Measurements from ENCODE around the gene TLE1.
A peak's percentile ranks its signal among the peaks of the same experiment; 100 is the strongest.
"Not testable (repeated sequence)": the region's sequence is repeated elsewhere in the genome, so short reads cannot be mapped to it uniquely, and the experiment has no call there.

The TLE1 gene

DNA sequence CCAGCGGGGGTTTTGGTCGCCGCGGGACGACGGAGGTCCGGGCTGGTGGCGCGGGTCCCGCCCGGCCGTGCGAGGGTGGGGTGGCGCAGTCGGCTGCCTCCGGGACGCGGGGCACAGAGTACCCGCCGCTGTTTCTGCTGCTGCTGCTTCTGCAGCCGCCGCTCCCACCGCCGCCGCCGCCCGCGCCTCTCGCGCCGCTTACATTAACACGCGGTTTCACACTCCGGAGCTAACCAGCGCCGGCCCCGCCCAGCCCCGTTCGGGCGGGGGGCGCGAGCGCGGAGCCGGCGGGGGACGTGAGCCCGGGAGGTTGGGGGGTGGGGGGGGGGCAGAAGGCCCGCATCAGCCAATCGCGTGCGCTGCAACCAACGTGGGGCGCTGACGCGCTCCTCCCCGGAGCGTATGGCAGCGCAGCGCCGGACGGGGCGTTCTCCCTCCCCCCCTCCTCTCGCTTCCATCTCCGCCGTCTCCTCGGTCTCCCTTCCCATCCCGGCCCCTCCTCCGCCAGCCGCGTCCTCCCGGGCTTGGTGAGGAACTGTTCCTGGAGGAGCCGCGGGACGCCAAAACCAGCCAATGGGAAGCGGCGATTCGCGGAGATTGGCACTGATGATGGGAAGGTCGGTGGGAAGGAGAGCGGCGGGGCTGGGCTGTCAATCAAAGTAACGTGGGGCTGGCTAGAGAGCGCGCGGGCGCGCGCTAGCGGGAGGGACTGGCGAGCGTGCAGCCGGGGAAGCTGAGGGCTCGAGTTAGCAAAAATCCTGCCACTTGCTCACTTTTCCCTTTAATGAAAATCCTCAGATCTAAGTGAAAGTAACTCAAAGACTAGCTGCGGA lies at the start of gene TLE1:
Gene TLE1 (minus strand): TSS at position 205 of the 833 bp plus-strand sequence. CDS start 1,307 bp downstream, outside the sequence.
- peak; percentile 93 for DNase-seq

DNA sequence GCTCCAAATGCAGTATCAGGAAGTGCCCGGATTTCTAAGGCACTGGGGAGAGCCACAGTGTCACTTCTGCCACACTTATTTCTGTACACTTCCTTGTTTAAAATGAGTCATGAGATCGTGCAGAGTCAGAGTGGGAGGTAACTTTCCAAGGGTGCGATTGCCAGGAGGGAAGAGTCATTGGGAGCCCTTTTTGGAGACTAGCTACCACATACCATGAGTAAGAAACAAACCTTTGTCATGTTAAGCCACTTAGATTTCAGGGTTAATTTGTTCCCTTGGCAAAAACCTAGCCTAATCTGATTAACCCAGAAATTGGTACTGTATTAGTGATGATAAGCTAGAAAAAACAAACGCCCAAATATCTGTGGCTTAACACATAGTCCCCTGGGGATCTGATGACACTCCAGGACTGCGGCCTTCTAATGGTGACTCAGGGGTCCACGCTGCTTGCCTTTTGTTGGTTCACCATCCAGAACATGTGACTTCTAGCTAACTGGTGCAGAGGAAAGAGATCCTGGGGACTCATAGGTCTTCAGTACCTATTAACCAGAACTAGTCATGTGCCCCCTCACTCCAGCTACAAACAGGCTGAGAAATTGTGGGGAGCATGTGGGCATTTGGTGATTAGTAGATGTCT lies 48.6 kb upstream of the TLE1 start:
- peak; percentile 15 for DNase-seq

DNA sequence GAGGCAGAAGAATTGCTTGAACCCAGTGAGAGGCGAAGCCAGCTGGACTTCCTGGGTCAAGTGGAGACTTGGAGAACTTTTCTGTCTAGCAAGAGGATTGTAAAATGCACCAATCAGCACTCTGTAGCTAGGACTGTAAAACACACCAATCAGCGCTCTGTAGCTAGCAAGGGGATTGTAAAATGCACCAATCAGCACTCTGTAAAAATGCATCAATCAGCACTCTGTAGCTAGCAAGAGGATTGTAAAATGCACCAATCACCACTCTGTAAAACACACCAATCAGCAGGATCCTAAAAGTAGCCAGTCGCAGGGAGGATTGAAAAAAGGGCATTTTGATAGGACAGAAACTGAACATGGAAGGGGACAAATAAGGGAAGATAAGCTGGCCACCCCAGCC lies 41.2 kb upstream of the TLE1 start:
- not testable (repeated sequence) for DNase-seq

DNA sequence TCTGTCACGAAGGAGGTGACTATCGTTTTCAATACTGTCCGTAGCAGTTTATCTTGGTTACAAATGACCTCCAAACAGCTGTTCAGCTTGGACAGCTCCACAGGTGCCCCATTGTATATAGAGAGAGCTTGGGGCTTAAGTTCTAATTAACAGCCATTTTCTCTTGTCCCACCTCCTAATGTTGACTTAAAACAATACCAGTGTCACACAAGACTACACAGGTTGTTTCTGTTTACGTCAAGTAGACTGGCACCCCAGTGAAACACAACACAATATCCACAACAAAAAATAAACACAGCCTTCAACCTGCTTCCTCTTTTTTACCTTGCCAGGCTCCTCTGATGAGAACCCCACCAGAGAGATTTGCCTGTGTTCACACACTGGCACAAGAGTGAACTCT lies 39.8 kb upstream of the TLE1 start:
- DNase-seq = no peak

DNA sequence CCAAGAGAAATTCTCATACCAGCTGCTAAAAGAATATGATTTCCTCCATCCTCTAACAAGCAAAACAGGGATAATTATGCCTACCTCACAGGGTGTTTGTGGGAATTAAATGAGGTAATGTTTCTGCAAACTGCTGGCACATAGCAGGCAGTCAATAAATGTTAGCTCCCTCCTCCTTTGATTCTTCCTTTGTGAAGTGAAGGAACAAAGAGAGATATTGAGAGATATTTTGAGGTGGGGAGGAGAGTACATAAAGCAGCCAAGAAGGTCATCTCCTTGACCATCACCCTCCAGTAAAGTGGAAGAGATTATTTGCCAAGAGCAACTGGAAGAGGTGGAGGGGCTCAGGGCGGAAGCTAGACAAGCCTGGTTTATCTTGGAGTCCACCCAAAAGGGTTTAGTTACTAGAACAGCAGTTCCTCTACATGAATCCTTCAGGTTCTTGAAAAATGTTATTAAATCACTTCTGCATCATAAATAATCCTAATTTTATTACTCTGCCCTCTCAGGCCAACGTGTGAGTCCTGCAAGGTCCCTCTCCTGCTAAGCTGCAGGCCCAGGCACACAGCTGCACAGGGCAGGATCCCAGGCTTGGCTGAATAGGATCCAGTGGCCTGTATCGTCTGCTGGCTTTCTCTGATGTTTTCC lies 35.0 kb upstream of the TLE1 start:
- no peak for DNase-seq

DNA sequence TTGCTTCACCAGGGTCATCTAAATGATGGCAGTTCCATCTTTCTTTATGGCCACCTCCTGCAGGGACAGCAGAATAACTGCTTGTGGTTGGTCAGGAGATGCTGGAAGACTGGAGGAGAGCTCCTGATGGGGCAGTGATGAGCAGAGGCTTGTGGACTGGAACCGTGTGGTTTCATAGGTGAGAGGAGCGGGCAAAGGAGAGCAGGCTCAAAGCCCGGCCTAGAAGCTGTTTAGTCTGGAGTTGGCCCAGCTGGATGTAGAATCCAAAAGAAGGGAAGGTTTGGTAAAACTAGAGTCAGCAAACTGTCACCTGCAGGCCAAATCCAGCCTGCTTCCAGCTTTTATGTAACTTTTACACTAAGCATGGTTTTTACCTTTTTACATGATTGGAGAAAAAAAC lies 32.9 kb upstream of the TLE1 start:
- DNase-seq = no peak

DNA sequence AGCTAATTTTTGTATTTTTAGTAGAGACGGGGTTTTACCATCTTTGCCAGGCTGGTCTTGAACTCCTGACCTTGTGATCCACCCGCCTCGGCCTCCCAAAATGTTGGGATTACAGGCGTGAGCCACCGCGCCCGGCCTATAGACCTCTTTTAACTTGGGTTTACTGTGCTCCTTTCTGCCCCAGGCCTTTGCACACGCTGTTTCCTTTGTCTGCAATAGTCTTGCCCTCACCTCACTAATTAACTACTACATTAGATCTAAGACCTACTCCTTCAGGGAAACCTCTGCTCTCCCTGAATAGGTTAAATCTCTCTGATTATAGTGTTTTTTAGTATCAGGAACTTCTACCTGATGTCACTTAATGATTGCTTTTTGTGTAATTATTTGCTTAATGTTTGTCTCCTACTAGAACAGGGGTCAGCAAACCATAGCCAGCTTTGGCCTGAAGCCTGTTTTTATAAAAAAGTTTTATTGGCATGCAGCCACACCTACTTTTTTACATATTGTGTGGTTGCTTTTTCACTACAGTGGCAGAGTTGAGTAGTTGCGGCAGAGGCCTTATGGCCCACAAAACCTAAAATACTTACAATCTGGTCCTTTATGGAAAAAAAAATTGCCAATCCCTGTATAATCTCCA lies 31.2 kb upstream of the TLE1 start:
- DNase-seq = no peak

DNA sequence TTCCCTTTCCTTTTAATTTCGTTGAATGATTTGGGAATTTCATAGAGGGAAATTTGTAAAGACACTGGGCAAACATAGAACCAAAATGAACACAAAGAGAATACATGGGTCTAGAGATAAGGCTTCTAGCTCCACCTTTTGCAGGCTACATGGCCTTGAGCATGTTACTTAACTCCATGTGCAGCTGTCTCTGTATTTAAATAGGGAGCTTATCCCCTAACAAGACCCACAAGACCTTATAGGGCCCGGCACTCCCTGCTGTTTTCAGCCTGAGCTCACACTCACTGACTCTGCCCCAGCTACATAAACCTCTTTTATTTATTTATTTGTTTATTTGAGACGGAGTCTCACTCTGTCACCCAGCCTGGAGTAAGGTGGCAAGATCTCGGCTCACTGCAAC lies 30.6 kb upstream of the TLE1 start:
- peak; percentile 16 for DNase-seq

DNA sequence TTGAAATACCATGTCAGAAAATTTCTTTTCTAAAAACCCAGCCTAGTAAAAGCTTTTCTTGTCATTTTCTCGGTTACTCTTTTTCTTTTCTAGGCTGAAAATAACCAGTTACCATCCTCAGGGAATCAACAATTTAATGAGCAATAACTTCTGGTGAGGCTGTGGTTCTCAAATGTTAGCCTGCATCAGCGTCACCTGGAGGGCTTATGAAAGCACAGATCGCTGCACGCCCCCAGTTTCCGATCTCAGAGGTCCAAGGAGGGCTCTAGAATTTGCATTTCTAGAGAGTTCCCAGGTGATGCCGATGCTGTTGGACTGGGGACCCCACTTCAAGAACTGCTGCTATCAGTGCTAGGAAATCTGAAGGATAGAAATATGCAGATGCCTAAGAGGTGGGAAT lies 28.9 kb upstream of the TLE1 start:
- DNase-seq = no peak

DNA sequence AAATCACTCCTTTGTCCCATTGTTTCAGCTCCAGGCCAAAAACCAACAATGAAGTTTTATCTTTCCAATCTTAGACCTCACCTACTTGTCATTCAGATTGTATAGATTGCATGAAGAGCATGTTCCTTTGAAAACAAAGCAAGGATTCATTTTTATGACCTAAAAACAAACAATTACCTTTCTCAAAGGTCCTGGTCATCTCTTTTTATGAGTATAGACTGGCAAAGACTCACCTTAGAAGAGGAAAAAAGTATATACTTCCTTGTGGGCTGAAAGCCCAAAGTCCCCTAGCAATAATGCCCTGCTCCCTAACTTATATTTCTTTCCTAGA lies 28.4 kb upstream of the TLE1 start:
- no peak for DNase-seq

DNA sequence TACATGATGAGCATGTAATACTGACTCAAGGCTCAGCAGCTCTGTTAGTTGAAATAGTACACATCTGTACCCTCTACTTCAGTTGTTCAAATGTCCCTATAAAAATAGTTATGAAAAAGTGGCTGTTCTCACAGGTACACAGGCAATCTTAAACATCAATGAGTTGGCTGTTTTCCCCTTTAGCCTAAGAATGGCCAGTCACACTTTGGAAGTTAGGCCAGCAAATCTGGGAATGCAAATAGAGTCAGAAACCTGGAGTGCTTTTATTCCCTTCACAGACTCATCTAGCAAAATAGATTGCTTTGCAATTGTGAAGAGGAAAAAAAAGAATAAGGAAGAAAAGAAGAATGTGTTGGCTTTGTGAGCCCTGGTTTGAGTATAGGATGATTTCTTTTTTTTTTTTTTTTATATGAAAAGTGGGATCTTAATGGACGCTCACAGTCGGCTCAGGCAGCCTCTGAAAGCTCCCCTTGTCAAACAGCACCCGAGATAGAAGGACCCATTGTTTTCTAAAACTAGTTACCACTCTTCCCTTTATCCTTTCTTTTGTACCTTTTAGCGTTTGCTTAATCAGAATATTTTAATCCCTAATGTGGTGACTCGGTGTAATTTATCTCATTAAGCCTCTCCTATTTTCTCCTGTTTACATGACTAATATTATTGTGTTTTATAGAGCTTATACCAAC lies 27.9 kb upstream of the TLE1 start:
- no peak for DNase-seq

DNA sequence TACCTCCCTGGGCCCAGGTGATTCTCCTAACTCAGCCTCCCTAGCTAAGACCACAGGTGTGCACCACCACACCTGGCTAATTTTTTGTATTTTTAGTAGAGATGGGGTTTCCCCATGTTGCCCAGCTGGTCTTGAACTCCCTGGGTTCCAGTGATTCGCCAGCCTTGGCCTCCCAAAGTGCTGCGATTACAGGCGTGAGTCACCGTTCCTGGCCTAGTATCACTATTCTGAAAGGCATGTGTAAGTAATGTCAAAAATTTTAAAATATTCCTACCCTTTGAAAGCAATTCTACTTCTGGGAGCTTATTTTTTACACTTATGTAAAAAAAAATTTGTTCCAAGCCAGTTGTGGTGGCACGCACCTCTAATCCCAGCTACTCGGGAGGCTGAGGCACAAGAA lies 27.1 kb upstream of the TLE1 start:
- no peak for DNase-seq

DNA sequence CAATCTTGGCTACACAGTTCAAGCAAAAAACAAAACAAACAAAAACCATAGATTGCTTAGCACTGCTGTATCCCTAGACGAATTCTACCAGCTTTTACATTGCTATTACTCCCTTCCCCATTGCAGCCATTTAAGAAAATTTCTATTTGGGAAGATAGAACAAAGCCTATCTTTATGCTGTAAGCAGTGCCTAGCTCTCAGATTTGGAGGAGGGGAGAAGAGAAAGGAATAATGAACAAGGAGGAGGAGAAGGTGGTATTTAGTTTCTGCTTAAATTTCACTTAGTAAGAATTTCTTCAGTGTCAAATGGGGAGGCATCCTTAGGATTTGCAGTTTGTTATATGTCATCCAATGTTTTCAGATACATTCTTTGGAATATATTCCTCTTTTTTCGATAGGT lies 16.2 kb upstream of the TLE1 start:
- no peak for DNase-seq

DNA sequence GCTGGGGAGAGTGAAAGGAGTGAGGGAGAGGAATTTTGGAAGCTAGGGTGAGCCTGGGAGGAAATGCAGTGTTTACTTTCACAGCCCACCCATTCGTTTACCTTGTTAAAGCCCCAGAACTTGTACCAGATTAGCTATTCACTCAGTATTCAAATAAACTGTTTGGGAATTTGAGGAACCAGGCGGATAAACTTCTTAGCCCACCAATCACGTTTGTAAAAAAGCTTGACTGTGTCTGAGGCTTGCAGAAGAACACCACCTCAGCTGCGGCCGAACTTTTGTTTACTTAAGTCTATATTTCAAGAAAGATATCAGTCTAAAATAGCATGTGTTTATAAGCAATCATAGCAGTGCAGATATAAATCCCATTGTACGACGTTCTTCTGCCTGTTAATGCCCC lies 5.2 kb upstream of the TLE1 start:
- DNase-seq = no peak

DNA sequence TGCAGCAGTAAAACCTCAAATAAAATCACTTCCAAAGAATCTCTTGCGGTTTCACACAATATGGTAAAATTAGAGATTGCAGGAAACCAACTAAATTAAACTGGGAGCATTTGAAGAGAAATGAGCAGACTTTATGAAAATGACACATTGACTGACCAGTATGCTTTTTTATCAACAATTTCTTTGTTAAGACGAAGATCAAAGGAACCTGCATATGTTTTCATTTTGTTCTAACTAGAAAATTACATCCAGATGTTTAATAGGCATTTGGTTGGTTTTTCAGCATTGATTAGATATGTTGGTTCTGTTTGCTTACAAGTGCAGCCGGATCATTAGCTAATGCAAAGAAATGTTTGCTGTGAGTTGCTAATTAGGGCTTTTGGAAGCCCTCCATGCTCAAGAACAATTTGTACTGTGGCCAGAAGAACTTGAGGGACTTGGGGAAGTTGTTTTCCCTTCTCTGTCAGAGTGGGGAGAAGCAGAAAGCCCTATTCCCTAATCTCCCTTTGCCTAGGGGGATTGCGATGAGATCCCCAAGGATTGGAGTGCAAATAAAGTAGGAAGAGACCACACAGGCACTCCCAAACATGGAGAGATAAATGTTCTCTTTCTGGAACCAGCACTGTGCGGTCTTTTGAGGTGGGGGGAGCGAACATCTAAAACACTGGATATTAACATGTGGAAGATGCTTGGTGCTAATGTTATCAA lies 4.5 kb upstream of the TLE1 start:
- DNase-seq = no peak

DNA sequence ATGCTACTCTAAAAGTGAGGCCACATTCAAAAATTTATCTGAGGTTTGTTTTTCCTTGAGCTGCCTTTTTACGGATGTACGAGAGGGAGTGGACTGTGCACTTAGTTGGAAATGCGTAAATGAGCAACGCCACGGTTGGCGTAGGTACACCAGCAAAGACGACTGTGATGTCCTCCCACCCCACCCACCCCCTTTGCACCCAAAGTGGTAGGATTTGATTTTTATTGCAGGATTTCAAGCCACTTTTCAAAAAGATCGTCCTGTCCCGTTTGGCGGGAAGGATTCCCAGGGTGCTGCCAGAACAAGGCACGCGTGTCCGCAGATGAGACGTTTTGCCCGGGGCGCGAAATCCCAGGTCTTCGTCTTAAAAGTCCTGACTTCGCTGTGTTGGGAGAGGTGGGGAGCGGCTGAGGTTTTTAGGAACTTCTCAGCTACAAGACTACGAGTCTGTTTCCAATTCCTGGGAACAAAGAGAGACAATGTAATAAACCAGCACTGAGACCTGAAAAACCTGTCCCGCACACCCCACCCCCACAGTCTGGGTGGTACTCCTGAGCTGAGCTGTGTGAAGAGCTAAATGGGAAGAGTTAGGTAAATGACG lies 1.0 kb upstream of the TLE1 start:
- DNase-seq = no peak

DNA sequence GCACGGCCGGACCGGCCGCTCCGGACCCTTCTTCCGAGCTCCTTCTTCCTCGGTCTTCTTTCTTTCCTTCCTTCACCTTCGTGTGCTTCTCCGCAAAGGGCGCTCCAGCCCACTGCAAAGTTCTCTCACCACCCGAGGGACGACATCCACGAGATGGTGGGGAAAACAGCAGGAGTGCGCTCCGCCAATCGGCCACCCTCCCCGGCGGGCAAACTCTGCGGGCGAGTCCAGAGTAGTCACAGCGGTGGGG lies 329 bp downstream of the TLE1 start:
- DNase-seq = not testable (repeated sequence)

DNA sequence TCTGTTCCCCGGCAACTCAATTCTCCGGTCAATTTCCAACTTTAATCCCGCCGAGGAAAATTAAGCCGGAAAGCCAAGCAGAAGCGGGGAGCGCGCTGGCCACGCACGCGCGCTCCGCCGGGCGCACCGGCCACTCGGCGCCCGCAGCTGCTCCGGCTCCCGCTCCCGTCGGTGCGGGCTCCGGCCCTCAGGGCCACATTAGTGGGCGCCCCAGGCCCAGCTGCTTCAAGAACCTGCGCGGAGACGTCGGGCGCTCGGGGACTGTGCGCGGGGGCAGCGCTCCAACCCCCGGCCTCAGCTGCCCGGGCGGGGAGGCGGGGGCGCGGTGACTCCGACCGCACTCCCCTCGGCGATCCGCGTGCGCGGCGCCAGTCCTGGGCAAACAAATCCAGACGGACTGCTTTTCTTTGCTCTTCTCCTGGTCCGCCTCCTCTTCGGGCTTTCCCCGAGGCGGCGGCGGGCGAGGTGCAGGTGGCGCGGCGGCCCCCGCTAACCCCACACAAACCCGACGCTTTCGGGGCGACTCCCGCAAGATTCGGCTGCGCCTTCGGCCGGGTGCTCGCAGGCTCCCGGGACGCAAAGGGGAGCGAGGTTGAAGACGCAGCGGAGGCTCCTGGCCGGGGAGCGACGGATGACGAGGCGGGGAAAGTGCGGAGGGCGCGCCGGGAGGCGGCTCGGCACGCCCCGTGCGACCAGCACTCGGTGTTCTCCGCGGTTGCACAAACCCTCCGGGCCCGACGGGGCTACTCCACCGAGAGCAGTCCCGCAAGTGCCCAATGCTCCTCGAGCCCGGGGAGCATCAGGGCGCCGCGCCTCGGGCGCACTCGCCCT lies 870 bp downstream of the TLE1 start:
- peak; percentile 38 for DNase-seq

DNA sequence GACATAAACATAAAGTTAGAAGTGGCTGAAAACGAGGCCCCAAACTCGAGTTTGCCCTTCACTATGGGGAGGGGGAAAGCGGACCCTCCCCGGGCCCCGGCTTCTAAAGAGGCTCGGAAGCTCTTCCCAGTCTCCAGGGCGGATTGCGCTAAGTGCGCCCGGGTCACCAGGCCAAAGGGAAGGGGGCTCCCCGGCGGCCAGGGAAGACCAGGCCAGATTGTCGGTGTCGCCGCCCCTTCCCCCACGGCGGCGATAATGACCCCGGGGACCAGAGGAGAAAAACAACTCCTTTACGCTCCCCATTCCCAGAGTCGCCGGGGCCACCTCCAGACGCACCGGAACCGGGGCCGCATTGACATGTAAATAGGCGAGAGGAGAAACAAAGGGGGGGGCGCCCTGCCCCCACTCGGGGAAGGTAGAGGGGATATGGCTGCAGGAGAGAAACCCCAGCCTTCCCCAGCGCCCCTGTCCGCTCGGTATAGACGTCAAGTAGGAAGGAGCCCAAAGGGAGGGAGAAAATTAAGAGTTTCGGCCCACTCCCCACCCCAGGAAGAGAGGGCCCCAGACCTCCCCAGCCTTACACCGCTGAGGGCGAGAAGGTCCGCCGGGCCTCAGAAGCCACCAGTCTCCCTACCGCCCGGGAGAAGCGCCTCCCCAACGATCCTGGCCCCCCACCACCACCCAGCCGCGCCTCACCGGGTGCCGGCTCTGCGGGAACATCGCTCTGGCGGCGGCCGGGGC lies 1.7 kb downstream of the TLE1 start:
- peak; percentile 21 for DNase-seq
